ENCODE results near the gene ANO2. TPM values are rescaled to one million over a fixed set of nuclear protein-coding genes. Genes with fewer than 3 reads are reported as not detected.

The ANO2 gene
- total RNA-seq, 2 donors from 2014 or later = 14.3 to 28.5 TPM

DNA sequence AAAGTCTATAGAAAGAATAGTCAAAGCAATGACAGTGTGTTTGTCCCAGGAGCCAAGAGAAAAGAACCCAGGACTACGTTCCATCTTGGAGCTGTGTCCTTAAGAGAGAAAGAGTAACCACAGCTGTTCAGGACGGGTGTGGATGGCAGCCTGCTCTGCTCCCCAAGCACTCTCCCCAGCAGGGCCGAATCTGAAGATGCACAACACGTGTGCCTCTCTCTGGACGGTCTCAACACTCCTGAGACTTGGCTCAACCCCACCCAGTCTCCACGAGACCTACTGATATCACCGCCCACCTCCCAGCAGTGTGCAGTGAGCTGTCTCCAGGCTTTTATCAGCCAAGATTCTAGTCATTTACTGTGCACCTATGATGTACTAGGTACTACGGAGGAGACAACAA is 27.3 kb upstream of the ANO2 start:
- 89 to 93% methylated on average over 8 of the region's 8 CpGs for WGBS, 2 experiments (ENCODE audit: insufficient coverage in 1 of 2, insufficient read length in 1 of 2)
- peak; percentile 22 for DNase-seq
- Histone ChIP-seq H3K4me3 (ENCODE audit: low read length) (no peak overlapping the region), H3K4me1 (ENCODE audit: control insufficient read depth, insufficient read depth, low read length) (no peaks in the 10 kb centered on the region), H3K27ac (ENCODE audit: low read depth, low read length) (no peak overlapping the region), H3K9me3 (ENCODE audit: control insufficient read depth, low read length) (no peaks in the 10 kb centered on the region), H3K9ac (ENCODE audit: extremely low read depth, low read length, poor library complexity, severe bottlenecking) (no peak overlapping the region), H3K36me3 (ENCODE audit: control insufficient read depth, insufficient read depth, low read length) (peaks cover 47% of the 10 kb centered on the region), H3K27me3 (ENCODE audit: control insufficient read depth, insufficient read depth, low read length, poor library complexity, severe bottlenecking) (no peaks in the 10 kb centered on the region)
- Mint-ChIP-seq H3K36me3 (ENCODE audit: low read depth) (peaks cover 94% of the 10 kb centered on the region), H3K27me3 (ENCODE audit: insufficient read depth) (no peaks in the 10 kb centered on the region), H3K4me1 (no peaks in the 10 kb centered on the region), H3K9me3 (no peaks in the 10 kb centered on the region), H3K27ac (no peak overlapping the region), H3K4me3 (no peak overlapping the region)
- TF ChIP-seq, protein P1, sequence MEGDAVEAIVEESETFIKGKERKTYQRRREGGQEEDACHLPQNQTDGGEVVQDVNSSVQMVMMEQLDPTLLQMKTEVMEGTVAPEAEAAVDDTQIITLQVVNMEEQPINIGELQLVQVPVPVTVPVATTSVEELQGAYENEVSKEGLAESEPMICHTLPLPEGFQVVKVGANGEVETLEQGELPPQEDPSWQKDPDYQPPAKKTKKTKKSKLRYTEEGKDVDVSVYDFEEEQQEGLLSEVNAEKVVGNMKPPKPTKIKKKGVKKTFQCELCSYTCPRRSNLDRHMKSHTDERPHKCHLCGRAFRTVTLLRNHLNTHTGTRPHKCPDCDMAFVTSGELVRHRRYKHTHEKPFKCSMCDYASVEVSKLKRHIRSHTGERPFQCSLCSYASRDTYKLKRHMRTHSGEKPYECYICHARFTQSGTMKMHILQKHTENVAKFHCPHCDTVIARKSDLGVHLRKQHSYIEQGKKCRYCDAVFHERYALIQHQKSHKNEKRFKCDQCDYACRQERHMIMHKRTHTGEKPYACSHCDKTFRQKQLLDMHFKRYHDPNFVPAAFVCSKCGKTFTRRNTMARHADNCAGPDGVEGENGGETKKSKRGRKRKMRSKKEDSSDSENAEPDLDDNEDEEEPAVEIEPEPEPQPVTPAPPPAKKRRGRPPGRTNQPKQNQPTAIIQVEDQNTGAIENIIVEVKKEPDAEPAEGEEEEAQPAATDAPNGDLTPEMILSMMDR (conservative IDR thresholded peaks at IDR 0.05) = no peak

DNA sequence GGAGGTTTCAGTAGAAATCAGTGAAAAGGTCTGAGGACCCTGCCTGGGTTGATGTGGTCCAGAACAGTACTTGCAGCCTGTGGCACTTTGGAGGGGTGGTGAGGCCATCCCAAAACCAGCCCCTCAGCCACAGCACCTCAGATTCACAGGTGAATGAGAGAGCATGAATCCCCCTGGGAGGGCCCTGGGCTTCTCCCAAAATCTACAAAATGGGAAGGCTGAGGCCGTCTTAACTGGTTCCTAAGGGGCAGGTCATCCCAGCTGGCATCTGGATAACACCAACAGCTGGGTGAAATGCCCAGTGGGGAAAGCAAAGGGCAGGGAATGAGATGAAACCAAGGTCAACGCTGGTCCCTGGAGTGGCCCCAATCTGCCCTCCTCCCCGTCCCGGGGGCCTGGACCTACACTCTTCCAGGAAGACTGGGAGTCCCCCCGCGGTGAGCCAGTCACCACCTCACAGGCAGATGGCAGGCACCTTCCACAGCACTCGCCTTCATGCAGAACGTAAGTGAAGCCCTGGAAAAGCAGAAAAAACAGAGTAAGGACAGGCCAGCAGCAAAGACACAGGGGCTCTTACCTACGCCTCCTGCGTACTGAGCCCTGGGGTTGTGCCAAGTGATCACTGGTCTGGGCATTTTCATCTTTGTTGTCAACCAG is 26.3 kb upstream of the ANO2 start:
- peak; percentile 42 for DNase-seq
- H3K9me3 Mint-ChIP-seq = no peaks in the 10 kb centered on the region
- no peaks in the 10 kb centered on the region for H3K27me3 Mint-ChIP-seq (ENCODE audit: insufficient read depth)

DNA sequence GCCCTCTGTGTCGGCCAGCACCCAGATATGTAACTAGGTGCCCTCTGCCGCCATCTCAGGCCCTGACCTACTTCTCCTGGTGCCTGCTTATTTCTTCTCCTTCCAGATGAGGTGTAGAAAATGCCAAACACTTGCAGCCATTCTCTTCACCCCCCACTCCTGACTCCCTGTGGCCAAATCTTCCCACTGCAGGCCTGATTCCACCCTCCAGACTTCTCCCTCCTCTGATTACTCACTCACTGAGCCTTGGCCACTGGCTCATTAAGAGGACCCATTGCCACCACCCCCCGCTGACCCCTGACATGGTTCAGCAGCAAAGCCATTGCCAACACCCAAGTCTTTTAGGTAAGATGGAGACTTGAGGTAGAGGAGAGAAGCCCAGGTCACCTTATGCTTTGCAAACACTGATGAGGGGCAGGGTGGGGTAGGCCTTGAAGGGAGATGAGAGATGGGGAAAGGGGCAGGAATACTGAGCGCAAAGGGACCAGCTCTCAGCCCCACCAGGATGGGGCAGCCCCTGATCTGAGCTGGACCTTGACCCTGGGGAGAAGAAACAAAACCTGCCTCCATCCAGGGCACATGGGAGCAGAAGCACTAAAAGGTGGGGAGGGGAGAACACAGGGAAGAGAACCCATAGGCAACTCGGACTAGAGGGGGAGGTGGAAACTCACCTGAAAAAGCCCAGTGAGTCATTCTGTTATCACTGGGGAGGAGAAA is 25.1 kb upstream of the ANO2 start:
- Mint-ChIP-seq H3K27ac (no peak overlapping the region), H3K9me3 (no peaks in the 10 kb centered on the region), H3K4me3 (no peak overlapping the region), H3K36me3 (ENCODE audit: low read depth) (peaks cover 88% of the 10 kb centered on the region), H3K4me1 (peaks cover 12% of the 10 kb centered on the region), H3K27me3 (ENCODE audit: insufficient read depth) (no peaks in the 10 kb centered on the region)
- Histone ChIP-seq H3K9ac (ENCODE audit: extremely low read depth, low read length, poor library complexity, severe bottlenecking) (no peak overlapping the region), H3K4me3 (ENCODE audit: low read length) (no peak overlapping the region), H3K27ac (ENCODE audit: low read depth, low read length) (no peak overlapping the region), H3K27me3 (ENCODE audit: control insufficient read depth, insufficient read depth, low read length, poor library complexity, severe bottlenecking) (no peaks in the 10 kb centered on the region), H3K4me1 (ENCODE audit: control insufficient read depth, insufficient read depth, low read length) (no peaks in the 10 kb centered on the region), H3K9me3 (ENCODE audit: control insufficient read depth, low read length) (no peaks in the 10 kb centered on the region), H3K36me3 (ENCODE audit: control insufficient read depth, insufficient read depth, low read length) (peaks cover 38% of the 10 kb centered on the region)
- TF ChIP-seq, protein P1 (conservative IDR thresholded peaks at IDR 0.05) = peak; percentile 58
- DNase-seq = peak; percentile 68
- 93% methylated on average over 4 to 5 of the region's 5 CpGs for WGBS, 2 experiments (ENCODE audit: insufficient coverage in 1 of 2, insufficient read length in 1 of 2)

More for the DNA sequence above, 26.3 kb upstream of the ANO2 start:
- Mint-ChIP-seq H3K4me1 (peaks cover under 1% of the 10 kb centered on the region), H3K4me3 (no peak overlapping the region), H3K36me3 (ENCODE audit: low read depth) (peaks cover 88% of the 10 kb centered on the region), H3K27ac (no peak overlapping the region)
- H3K27me3 ChIP-seq (ENCODE audit: control insufficient read depth, insufficient read depth, low read length, poor library complexity, severe bottlenecking) = no peaks in the 10 kb centered on the region
- no peaks in the 10 kb centered on the region for H3K4me1 ChIP-seq (ENCODE audit: control insufficient read depth, insufficient read depth, low read length)
- H3K36me3 ChIP-seq (ENCODE audit: control insufficient read depth, insufficient read depth, low read length) = peaks cover 38% of the 10 kb centered on the region
- 89 to 96% methylated on average over 10 of the region's 10 CpGs for WGBS, 2 experiments (ENCODE audit: insufficient coverage in 1 of 2, insufficient read length in 1 of 2)
- H3K4me3 ChIP-seq (ENCODE audit: low read length) = no peak overlapping the region
- H3K9me3 ChIP-seq (ENCODE audit: control insufficient read depth, low read length) = no peaks in the 10 kb centered on the region
- H3K27ac ChIP-seq (ENCODE audit: low read depth, low read length) = no peak overlapping the region
- H3K9ac ChIP-seq (ENCODE audit: extremely low read depth, low read length, poor library complexity, severe bottlenecking) = no peak overlapping the region
- TF ChIP-seq, protein P1 (conservative IDR thresholded peaks at IDR 0.05) = no peak

All from endodermal cell (in vitro differentiated cells).